ENCODE data around the gene SSC4D. TPM values are rescaled to one million over a fixed set of nuclear protein-coding genes. Genes with fewer than 3 reads are reported as not detected.
A peak's percentile ranks its signal among the peaks of the same experiment; 100 is the strongest.

SSC4D gene
- total RNA-seq, 1 experiment from 2014 or later, result 14.8 TPM

DNA sequence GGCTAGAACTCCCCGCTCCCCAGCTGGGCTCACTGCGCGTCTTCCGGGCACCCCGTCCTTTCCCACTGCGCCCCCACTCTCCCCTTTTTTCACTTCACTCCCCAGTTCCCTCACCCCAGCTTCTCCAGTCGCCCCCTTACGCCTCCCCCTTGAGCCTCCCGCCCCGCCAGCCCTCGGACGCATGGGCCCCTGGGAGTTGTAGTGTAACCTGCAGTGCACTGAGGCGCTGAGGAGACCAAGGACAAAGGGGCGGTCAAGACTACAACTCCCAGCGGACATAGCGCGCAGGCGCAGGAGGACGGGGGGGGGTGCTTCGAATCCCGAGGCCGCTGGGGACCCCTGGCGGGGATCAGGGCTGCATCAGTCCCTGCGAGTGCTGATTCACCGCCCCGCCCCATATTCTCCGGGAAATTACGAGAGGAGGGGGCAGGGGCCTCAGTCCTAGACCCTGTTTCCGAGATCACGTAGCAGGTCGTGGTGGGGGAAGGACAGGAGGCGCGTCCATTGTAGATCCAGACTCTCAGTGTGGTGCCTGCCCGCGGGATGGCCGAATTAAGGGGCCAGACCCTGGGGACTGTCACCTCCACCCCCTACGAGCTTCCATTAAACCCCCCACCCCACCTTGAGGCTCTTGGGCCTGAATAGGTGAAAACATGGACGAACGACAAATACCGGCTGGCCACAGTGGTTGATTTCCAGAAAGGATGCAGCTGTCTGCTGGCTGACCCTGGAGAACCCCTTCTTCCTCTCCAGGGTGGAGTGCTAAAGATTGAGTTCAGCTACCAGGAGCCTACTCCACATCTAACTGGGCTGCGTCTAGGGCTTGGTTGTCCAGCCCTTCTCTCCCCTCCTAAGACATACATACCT is 50.2 kb downstream of the SSC4D start:
- H3K18ac ChIP-seq (ENCODE audit: insufficient read length, low read depth, low read length), result peak overlapping the region; percentile 97
- no CpG with 5 or more reads among the region's 41 CpGs for WGBS (ENCODE audit: extremely low coverage, insufficient read length, low lambda C conversion rate)
- no peaks in the 10 kb centered on the region for H3K9me3 ChIP-seq (ENCODE audit: control insufficient read depth, low read depth, low read length)
- Mint-ChIP-seq H3K4me1 (peaks cover 37 to 45% of the 10 kb centered on the region in 2 experiments), H3K27ac (peak overlapping the region; percentile 95 to 98 (median 98)), H3K27me3 (ENCODE audit: low read depth) (no peaks in the 10 kb centered on the region), H3K4me3 (peak overlapping the region; percentile 94 to 95), H3K9me3 (peaks cover 0 to 4% of the 10 kb centered on the region in 2 experiments; a peak in 2 of 5 replicates), H3K36me3 (ENCODE audit: insufficient read depth in 1 of 3, low read depth in 3 of 3) (peaks cover 34 to 36% (median 36%) of the 10 kb centered on the region in 3 experiments)
- peak overlapping the region; percentile 52 for H3K4me2 ChIP-seq (ENCODE audit: insufficient read depth, insufficient read length, low read length)
- peak overlapping the region; percentile 16 for H4K5ac ChIP-seq (ENCODE audit: insufficient read length, low read depth, low read length)
- peak; percentile 100 for DNase-seq
- no peak overlapping the region for H4K91ac ChIP-seq (ENCODE audit: insufficient read length, low read depth, low read length)
- H3K27me3 ChIP-seq (ENCODE audit: insufficient read depth, low read length), result no peaks in the 10 kb centered on the region
- H2AFZ ChIP-seq (ENCODE audit: low read length), result no peak overlapping the region
- no peak overlapping the region for H4K8ac ChIP-seq (replicated peaks; ENCODE audit: insufficient read length, low read depth, low read length)
- H2AK5ac ChIP-seq (ENCODE audit: insufficient read length, low read length), result no peak overlapping the region
- peaks cover 9% of the 10 kb centered on the region; the same call in 1 of the 2 replicates for H3K4me1 ChIP-seq (ENCODE audit: insufficient read depth, low read length)
- no peak overlapping the region for H3K4ac ChIP-seq (ENCODE audit: low read depth, low read length)
- no peak overlapping the region for H2BK5ac ChIP-seq (ENCODE audit: insufficient read length, low read length)
- peak overlapping the region; percentile 54 for H3K9ac ChIP-seq (ENCODE audit: extremely low read depth, insufficient read length, low read length)
- peaks cover 38% of the 10 kb centered on the region for H3K79me2 ChIP-seq (ENCODE audit: insufficient read depth, low read length)
- H2BK20ac ChIP-seq (ENCODE audit: low read depth, low read length, poor library complexity, severe bottlenecking), result no peak overlapping the region
- no peak overlapping the region for H2BK12ac ChIP-seq (ENCODE audit: insufficient read length, low read depth, low read length)
- H3K27ac ChIP-seq (ENCODE audit: insufficient read length, low read depth, low read length), result peak overlapping the region; percentile 26
- no peak overlapping the region for H3K23ac ChIP-seq (ENCODE audit: insufficient read length, low read depth, low read length)
- no peaks in the 10 kb centered on the region for H3K79me1 ChIP-seq (ENCODE audit: insufficient read depth, low read depth, low read length, poor library complexity, severe bottlenecking)
- H4K20me1 ChIP-seq (ENCODE audit: control insufficient read depth, insufficient read depth, insufficient read length), result no peaks in the 10 kb centered on the region
- no peak overlapping the region for H3K56ac ChIP-seq (ENCODE audit: insufficient read length, low read depth, low read length)
- H3K23me2 ChIP-seq (ENCODE audit: insufficient read length, low read depth, low read length, poor library complexity, severe bottlenecking), result peaks cover 8% of the 10 kb centered on the region
- H3T11ph ChIP-seq (ENCODE audit: low read length), result no peak overlapping the region
- peak overlapping the region; percentile 94; the same call in 1 of the 2 replicates for H3K14ac ChIP-seq (ENCODE audit: insufficient read depth, low read length)
- no peak overlapping the region for H2BK15ac ChIP-seq (ENCODE audit: low read depth, low read length)
- H2BK120ac ChIP-seq (ENCODE audit: low read depth, low read length, poor library complexity, severe bottlenecking), result no peak overlapping the region
- TF ChIP-seq CTCF (conservative IDR thresholded peaks at IDR 0.05), result peak; percentile 72

All from H9 (cell line).